HG03460 (cell line): ENCODE results near the gene PRR15.

Source experiments
- ATAC-seq: cut with Tn5 transposase; IDR thresholded peaks from one replicate; pipeline ENCODE4 v1.9.1; 2021; ENCODE audit not compliant: unreplicated experiment

Gene PRR15

DNA sequence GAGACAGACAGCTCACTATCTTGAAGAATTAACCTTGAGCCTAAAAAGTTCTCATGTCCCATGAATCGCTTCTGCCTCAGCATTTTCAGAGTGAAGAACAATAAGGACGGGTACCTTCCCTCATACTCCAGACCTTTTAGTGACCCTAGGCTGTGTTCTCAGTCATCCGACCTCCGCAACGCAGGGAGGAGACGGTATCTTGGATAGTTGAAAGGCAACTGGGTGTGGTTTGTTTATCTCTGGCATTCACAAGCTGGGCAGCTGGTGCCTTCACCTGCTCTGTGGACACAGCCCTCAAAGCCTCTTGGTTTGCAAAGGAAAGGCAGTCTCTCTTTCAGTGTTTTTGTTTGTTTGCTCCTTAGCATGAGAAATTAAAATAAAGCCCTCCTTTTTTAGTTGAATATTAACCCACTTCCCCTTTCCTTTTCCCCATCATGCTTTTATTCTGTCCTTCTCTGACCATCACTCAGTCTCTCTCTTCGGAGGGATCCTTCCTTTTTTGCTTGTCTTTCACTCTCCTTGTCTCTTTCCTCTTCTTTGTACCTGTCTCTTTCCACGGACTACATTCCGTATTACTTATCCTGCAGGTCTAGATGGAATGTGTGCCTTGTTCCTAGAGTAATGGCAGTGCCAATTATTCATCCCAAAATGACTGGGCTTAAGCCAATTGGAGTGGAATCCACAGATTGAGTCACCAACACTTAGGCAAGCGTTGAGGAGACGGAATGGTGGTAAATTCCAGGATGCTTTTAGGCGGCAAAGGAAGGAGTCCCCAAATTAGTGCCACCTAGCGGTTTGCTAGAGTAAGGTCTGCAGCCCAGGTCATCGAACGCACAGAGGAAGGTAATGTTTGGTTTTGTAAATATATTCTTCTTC lies 45.8 kb downstream of the PRR15 start:
- ATAC-seq, result no peak

- ATAC-seq, result no peak
These were observed 46.5 kb downstream of the PRR15 start for GRCh38 chr7:29610086-29610485.

- no peak for ATAC-seq
These were observed 48.4 kb downstream of the PRR15 start for GRCh38 chr7:29611941-29612544.

DNA sequence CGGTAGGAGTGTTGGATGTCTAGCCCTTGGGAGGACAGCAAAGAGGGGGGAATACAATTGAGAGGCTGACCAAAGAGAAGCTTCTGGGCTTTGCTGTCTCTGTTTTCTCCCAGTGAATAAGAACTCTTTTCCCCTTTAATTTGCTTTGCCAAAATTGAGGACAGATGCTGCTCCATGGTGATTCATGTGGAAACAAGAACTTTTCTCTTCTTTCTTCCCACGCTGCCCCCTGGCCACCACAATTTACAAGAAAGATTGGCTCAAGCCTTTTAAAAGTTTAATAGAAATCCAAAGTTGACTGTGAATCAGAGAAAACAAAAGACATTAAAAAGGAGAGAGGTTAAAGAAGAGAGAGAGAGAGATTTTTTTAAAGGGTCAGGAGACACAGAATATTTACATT lies 49.0 kb downstream of the PRR15 start:
- no peak for ATAC-seq

- no peak for ATAC-seq
These were observed 49.5 kb downstream of the PRR15 start for GRCh38 chr7:29613100-29613499.

DNA sequence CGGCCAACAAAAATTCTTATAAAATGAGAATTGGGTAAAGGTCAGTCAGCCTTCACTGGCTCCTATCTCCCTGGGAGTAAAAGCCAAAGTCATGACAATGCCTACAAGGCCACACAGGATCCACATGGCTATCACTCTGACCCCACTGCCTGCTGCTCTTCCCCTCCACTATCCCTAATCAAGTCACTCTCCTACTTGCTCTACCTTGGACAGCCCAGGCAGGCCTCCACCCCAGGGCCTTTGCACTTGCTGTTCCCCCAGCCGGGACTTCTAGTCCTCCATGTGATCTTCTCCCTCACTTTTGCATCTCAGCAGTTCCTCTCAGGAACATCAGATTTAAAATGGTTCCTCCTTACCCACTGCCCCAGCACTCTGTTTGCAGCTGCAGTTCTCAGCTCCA lies 50.6 kb downstream of the PRR15 start:
- ATAC-seq, result no peak
